22Rv1 (cell line): ENCODE data around the gene LANCL1.
"Not testable (repeated sequence)": the region's sequence is repeated elsewhere in the genome, so short reads cannot be mapped to it uniquely, and the experiment has no call there.

ENCODE experiments used
- ZFX ChIP-seq: fragments of 450-650 bp; IDR thresholded peaks from 2 replicates; pipeline ENCODE4 v1.6.1; 2017; ENCODE audit warnings: antibody characterized with exemption, borderline replicate concordance
- TF ChIP-seq, protein P1 (sequence below): fragments of 450-650 bp; IDR thresholded peaks from 2 replicates; pipeline ENCODE4 v1.5.1; 2017; ENCODE audit warnings: mild to moderate bottlenecking

DNA sequence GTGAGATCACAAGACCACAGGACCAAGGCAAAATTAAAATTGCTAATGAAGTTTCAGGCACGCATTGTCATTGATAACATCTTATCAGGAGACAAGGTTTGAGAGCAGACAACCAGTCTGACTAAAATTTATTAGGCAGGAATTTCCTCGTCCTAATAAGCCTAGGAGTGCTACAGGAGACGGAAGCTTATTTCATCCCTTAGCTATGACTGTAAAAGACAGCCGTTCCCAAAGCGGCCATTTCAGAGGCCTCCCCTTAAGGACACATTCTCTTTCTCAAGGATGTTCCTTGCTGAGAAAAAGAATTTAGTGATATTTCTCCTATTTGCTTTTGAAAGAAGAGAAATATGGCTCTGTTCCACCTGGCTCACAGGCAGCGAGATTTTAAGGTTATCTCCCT lies 49.2 kb downstream of the LANCL1 start:
- TF ChIP-seq, protein P1, sequence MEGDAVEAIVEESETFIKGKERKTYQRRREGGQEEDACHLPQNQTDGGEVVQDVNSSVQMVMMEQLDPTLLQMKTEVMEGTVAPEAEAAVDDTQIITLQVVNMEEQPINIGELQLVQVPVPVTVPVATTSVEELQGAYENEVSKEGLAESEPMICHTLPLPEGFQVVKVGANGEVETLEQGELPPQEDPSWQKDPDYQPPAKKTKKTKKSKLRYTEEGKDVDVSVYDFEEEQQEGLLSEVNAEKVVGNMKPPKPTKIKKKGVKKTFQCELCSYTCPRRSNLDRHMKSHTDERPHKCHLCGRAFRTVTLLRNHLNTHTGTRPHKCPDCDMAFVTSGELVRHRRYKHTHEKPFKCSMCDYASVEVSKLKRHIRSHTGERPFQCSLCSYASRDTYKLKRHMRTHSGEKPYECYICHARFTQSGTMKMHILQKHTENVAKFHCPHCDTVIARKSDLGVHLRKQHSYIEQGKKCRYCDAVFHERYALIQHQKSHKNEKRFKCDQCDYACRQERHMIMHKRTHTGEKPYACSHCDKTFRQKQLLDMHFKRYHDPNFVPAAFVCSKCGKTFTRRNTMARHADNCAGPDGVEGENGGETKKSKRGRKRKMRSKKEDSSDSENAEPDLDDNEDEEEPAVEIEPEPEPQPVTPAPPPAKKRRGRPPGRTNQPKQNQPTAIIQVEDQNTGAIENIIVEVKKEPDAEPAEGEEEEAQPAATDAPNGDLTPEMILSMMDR = not testable (repeated sequence)
- not testable (repeated sequence) for TF ChIP-seq ZFX
